ENCODE results near the gene KCNN2. TPM values are rescaled to one million over a fixed set of nuclear protein-coding genes. Genes with fewer than 3 reads are reported as not detected.
"Not testable (repeated sequence)": the region's sequence is repeated elsewhere in the genome, so short reads cannot be mapped to it uniquely, and the experiment has no call there.

The KCNN2 gene
- total RNA-seq, 2 donors from 2014 or later: 0.69 to 0.84 TPM

- H3K4me3 ChIP-seq: no peak overlapping the region
- DNase-seq: no peak
These were observed 56.6 kb downstream of the KCNN2 start for GRCh38 chr5:114418176-114419066.

GRCh38 chr5:114419067-114419388 is 57.2 kb downstream of the KCNN2 start:
- H3K4me3 ChIP-seq: no peak overlapping the region
- H3K36me3 ChIP-seq: no peaks in the 10 kb centered on the region
- no peaks in the 10 kb centered on the region for H3K27me3 ChIP-seq
- H3K27ac ChIP-seq: no peak overlapping the region
- no peak overlapping the region for H3K9ac ChIP-seq (ENCODE audit: low read depth in 2 of 2, low read length in 2 of 2)
- intact Hi-C loops (cut with DNase I): no loop called here
- H3K4me1 ChIP-seq: no peaks in the 10 kb centered on the region
- no peak for TF ChIP-seq CTCF (IDR thresholded peaks at IDR 0.05)
- no peak for DNase-seq
- no peaks in the 10 kb centered on the region for H3K9me3 ChIP-seq

More at GRCh38 chr5:114418176-114419066, 56.6 kb downstream of the KCNN2 start:
- Histone ChIP-seq H3K4me1 (no peaks in the 10 kb centered on the region), H3K27ac (no peak overlapping the region), H3K9me3 (no peaks in the 10 kb centered on the region), H3K27me3 (no peaks in the 10 kb centered on the region), H3K36me3 (no peaks in the 10 kb centered on the region), H3K9ac (ENCODE audit: low read depth in 2 of 2, low read length in 2 of 2) (no peak overlapping the region)
- intact Hi-C loops (cut with DNase I): no loop called here
- no peak for TF ChIP-seq CTCF (IDR thresholded peaks at IDR 0.05)

GRCh38 chr5:114419959-114420358 is 58.1 kb downstream of the KCNN2 start:
- Histone ChIP-seq H3K4me1 (no peaks in the 10 kb centered on the region), H3K36me3 (no peaks in the 10 kb centered on the region), H3K9ac (ENCODE audit: low read depth in 2 of 2, low read length in 2 of 2) (no peak overlapping the region), H3K9me3 (no peaks in the 10 kb centered on the region), H3K4me3 (no peak overlapping the region), H3K27ac (no peak overlapping the region), H3K27me3 (no peaks in the 10 kb centered on the region)
- intact Hi-C loops (cut with DNase I): no loop called here
- TF ChIP-seq CTCF (IDR thresholded peaks at IDR 0.05): no peak
- no peak for DNase-seq

- H3K9me3 ChIP-seq: no peaks in the 10 kb centered on the region
- H3K27ac ChIP-seq: no peak overlapping the region
- no peaks in the 10 kb centered on the region for H3K27me3 ChIP-seq
- no peak for TF ChIP-seq CTCF (IDR thresholded peaks at IDR 0.05)
- H3K36me3 ChIP-seq: no peaks in the 10 kb centered on the region
- DNase-seq: no peak
- no peak overlapping the region for H3K4me3 ChIP-seq
- H3K4me1 ChIP-seq: no peaks in the 10 kb centered on the region
- intact Hi-C loops (cut with DNase I): no loop called here
- H3K9ac ChIP-seq (ENCODE audit: low read depth in 2 of 2, low read length in 2 of 2): no peak overlapping the region
These were observed 65.3 kb downstream of the KCNN2 start for GRCh38 chr5:114427204-114427603.

GRCh38 chr5:114430532-114430931 is 68.7 kb downstream of the KCNN2 start:
- no peaks in the 10 kb centered on the region for H3K4me1 ChIP-seq
- no peak for DNase-seq
- H3K27ac ChIP-seq: no peak overlapping the region
- no peak for TF ChIP-seq CTCF (IDR thresholded peaks at IDR 0.05)
- H3K27me3 ChIP-seq: no peaks in the 10 kb centered on the region
- intact Hi-C loops (cut with DNase I): no loop called here
- no peaks in the 10 kb centered on the region for H3K9me3 ChIP-seq
- no peak overlapping the region for H3K4me3 ChIP-seq
- no peaks in the 10 kb centered on the region for H3K36me3 ChIP-seq
- H3K9ac ChIP-seq (ENCODE audit: low read depth in 2 of 2, low read length in 2 of 2): no peak overlapping the region

- intact Hi-C loops (cut with DNase I); H3K9ac ChIP-seq (ENCODE audit: low read depth in 2 of 2, low read length in 2 of 2); H3K4me1 ChIP-seq; H3K36me3 ChIP-seq; DNase-seq; H3K27me3 ChIP-seq; H3K9me3 ChIP-seq; H3K4me3 ChIP-seq; H3K27ac ChIP-seq: not testable (repeated sequence)
These were observed 70.8 kb downstream of the KCNN2 start for GRCh38 chr5:114432684-114433083.
